Endothelial cell of umbilical vein (primary cell): ENCODE measurements around the gene PCDH8.

Source experiments
- EZH2 ChIP-seq: IDR thresholded peaks from 2 replicates; pipeline ENCODE4 v1.6.1; 2012; ENCODE audit warnings: borderline replicate concordance, low read depth, mild to moderate bottlenecking, moderate library complexity, low read length, inconsistent platforms; ENCODE audit not compliant: severe bottlenecking
- TF ChIP-seq, protein P1 (sequence below), 2 donors: IDR thresholded peaks; 1 replicate in 1 of 2; 2 replicates in 1 of 2; pipeline ENCODE4 v1.5.1; 2011; ENCODE audit warnings: low read length in 2 of 2, mild to moderate bottlenecking in 2 of 2, moderate library complexity in 2 of 2, control low read depth in 1 of 2, inconsistent platforms in 1 of 2, low read depth in 1 of 2; ENCODE audit not compliant: insufficient read depth in 1 of 2; ENCODE audit errors: extremely low read depth in 1 of 2

DNA sequence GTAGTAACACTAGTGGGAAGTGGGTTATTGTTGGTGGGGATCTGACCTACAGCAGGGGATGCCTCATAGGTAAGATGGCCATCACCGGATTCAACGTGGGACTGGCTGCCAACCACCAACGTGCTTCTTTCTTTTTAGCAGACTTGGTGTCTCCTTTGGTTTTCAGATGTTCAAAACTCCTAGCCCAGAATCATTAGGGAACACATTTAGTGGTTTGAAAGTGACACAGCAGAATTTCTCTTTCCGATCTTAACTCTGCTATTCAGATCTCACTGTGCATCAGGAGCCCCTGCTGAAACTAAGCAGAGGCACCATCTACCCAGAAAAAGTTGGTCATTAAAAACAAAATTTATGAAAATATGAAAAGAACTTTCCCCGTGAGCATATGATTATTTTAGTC lies 36.7 kb upstream of the PCDH8 start:
- TF ChIP-seq, protein P1, sequence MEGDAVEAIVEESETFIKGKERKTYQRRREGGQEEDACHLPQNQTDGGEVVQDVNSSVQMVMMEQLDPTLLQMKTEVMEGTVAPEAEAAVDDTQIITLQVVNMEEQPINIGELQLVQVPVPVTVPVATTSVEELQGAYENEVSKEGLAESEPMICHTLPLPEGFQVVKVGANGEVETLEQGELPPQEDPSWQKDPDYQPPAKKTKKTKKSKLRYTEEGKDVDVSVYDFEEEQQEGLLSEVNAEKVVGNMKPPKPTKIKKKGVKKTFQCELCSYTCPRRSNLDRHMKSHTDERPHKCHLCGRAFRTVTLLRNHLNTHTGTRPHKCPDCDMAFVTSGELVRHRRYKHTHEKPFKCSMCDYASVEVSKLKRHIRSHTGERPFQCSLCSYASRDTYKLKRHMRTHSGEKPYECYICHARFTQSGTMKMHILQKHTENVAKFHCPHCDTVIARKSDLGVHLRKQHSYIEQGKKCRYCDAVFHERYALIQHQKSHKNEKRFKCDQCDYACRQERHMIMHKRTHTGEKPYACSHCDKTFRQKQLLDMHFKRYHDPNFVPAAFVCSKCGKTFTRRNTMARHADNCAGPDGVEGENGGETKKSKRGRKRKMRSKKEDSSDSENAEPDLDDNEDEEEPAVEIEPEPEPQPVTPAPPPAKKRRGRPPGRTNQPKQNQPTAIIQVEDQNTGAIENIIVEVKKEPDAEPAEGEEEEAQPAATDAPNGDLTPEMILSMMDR (IDR thresholded peaks at IDR 0.05; ENCODE audit: extremely low read depth in 1 of 2, insufficient read depth in 1 of 2, low read depth in 1 of 2, low read length in 2 of 2), result no peak
- no peak for TF ChIP-seq EZH2
